ENCODE results near the gene CYP2S1. TPM values are rescaled to one million over a fixed set of nuclear protein-coding genes. Genes with fewer than 3 reads are reported as not detected.

Gene CYP2S1
- total RNA-seq, 2 experiments from 2014 or later = not detected

- Histone ChIP-seq H3K9me3 (ENCODE audit: low read length) (no peaks in the 10 kb centered on the region), H3K4me3 (ENCODE audit: low read depth, low read length, poor library complexity, severe bottlenecking) (no peak overlapping the region), H3K4me1 (ENCODE audit: insufficient read depth, low read length, poor library complexity, severe bottlenecking) (no peaks in the 10 kb centered on the region), H3K4me2 (ENCODE audit: low read length) (no peak overlapping the region), H3K36me3 (ENCODE audit: insufficient read depth, low read length) (no peaks in the 10 kb centered on the region), H2AFZ (ENCODE audit: low read length) (no peak overlapping the region), H4K20me1 (ENCODE audit: insufficient read depth, low read length) (no peaks in the 10 kb centered on the region), H3K27ac (ENCODE audit: low read depth, low read length, poor library complexity, severe bottlenecking) (no peak overlapping the region), H3K79me2 (ENCODE audit: insufficient read depth, low read depth, low read length) (no peaks in the 10 kb centered on the region), H3K9me2 (ENCODE audit: insufficient read depth, low read length) (no peaks in the 10 kb centered on the region)
- intact Hi-C loops (cut with micrococcal nuclease; ENCODE audit: unreplicated experiment) = no loop called here
- BruUV-seq (replicated peaks) = no TSS peak
- no peak for TF ChIP-seq EZH2phosphoT487 (IDR thresholded peaks at IDR 0.05; ENCODE audit: borderline replicate concordance, low read depth, low read length)
- no peak for TF ChIP-seq CTCF (conservative IDR thresholded peaks at IDR 0.05; ENCODE audit: low read length)
- DNase-seq (ENCODE audit: low spot score) = no peak
- CTCF ChIA-PET (ENCODE audit: unreplicated experiment) = no interaction called here
- POLR2A ChIA-PET = no interaction called here
Measured at GRCh38 chr19:41221514-41222205, 28.6 kb downstream of the CYP2S1 start.

GRCh38 chr19:41222240-41222639 is 29.2 kb downstream of the CYP2S1 start:
- ChIA-PET CTCF (ENCODE audit: unreplicated experiment) (no interaction called here), POLR2A (no interaction called here)
- no peak overlapping the region for H3K27ac ChIP-seq (ENCODE audit: low read depth, low read length, poor library complexity, severe bottlenecking)
- BruUV-seq (replicated peaks) = no TSS peak
- no peak overlapping the region for H3K4me3 ChIP-seq (ENCODE audit: low read depth, low read length, poor library complexity, severe bottlenecking)
- no peaks in the 10 kb centered on the region for H3K9me3 ChIP-seq (ENCODE audit: low read length)
- no peak for DNase-seq (ENCODE audit: low spot score)
- H3K4me1 ChIP-seq (ENCODE audit: insufficient read depth, low read length, poor library complexity, severe bottlenecking) = no peaks in the 10 kb centered on the region
- no peak for TF ChIP-seq CTCF (conservative IDR thresholded peaks at IDR 0.05; ENCODE audit: low read length)
- no peak for TF ChIP-seq EZH2phosphoT487 (IDR thresholded peaks at IDR 0.05; ENCODE audit: borderline replicate concordance, low read depth, low read length)
- no peaks in the 10 kb centered on the region for H3K36me3 ChIP-seq (ENCODE audit: insufficient read depth, low read length)
- H3K9me2 ChIP-seq (ENCODE audit: insufficient read depth, low read length) = no peaks in the 10 kb centered on the region
- H2AFZ ChIP-seq (ENCODE audit: low read length) = no peak overlapping the region
- H3K4me2 ChIP-seq (ENCODE audit: low read length) = no peak overlapping the region
- no peaks in the 10 kb centered on the region for H4K20me1 ChIP-seq (ENCODE audit: insufficient read depth, low read length)
- intact Hi-C loops (cut with micrococcal nuclease; ENCODE audit: unreplicated experiment) = no loop called here
- no peaks in the 10 kb centered on the region for H3K79me2 ChIP-seq (ENCODE audit: insufficient read depth, low read depth, low read length)

GRCh38 chr19:41223431-41224234 is 30.6 kb downstream of the CYP2S1 start:
- ChIA-PET CTCF (ENCODE audit: unreplicated experiment) (no interaction called here), POLR2A (interaction anchor here (0.6 kb wide), 1 partner anchor 1123 kb away, joined by 3 read pairs; no protein-coding TSS in a partner anchor)
- Histone ChIP-seq H3K79me2 (ENCODE audit: insufficient read depth, low read depth, low read length) (no peaks in the 10 kb centered on the region), H3K4me3 (ENCODE audit: low read depth, low read length, poor library complexity, severe bottlenecking) (no peak overlapping the region), H3K4me2 (ENCODE audit: low read length) (no peak overlapping the region), H2AFZ (ENCODE audit: low read length) (no peak overlapping the region), H3K9me2 (ENCODE audit: insufficient read depth, low read length) (no peaks in the 10 kb centered on the region), H3K4me1 (ENCODE audit: insufficient read depth, low read length, poor library complexity, severe bottlenecking) (no peaks in the 10 kb centered on the region), H4K20me1 (ENCODE audit: insufficient read depth, low read length) (no peaks in the 10 kb centered on the region), H3K27ac (ENCODE audit: low read depth, low read length, poor library complexity, severe bottlenecking) (no peak overlapping the region), H3K9me3 (ENCODE audit: low read length) (no peaks in the 10 kb centered on the region), H3K36me3 (ENCODE audit: insufficient read depth, low read length) (no peaks in the 10 kb centered on the region)
- no peak for DNase-seq (ENCODE audit: low spot score)
- intact Hi-C loops (cut with micrococcal nuclease; ENCODE audit: unreplicated experiment) = no loop called here
- TF ChIP-seq EZH2phosphoT487 (IDR thresholded peaks at IDR 0.05; ENCODE audit: borderline replicate concordance, low read depth, low read length) (no peak), CTCF (conservative IDR thresholded peaks at IDR 0.05; ENCODE audit: low read length) (no peak)
- BruUV-seq (replicated peaks) = no TSS peak

Data from OCI-LY7 (cell line).